HUES64 (cell line): ENCODE results near the gene KREMEN2.
A peak's percentile ranks its signal among the peaks of the same experiment; 100 is the strongest.

Experiments
- H3K27ac ChIP-seq: 2 replicates; pipeline ENCODE4 v1.7.0; 2013; ENCODE audit warnings: low read depth, low read length, inconsistent platforms
- H3K27me3 ChIP-seq: 2 replicates; pipeline ENCODE4 v1.6.1; 2013; ENCODE audit warnings: mild to moderate bottlenecking, low read length; ENCODE audit not compliant: insufficient read depth
- H3K36me3 ChIP-seq: 2 replicates; pipeline ENCODE4 v1.6.1; 2013; ENCODE audit warnings: mild to moderate bottlenecking, low read length; ENCODE audit not compliant: insufficient read depth
- H3K4me1 ChIP-seq: 2 replicates; pipeline ENCODE4 v1.6.1; 2013; ENCODE audit warnings: mild to moderate bottlenecking, low read length, moderate library complexity; ENCODE audit not compliant: insufficient read depth
- H3K4me3 ChIP-seq: 2 replicates; pipeline ENCODE4 v1.5.1; 2013; ENCODE audit warnings: mild to moderate bottlenecking, low read length, moderate library complexity
- H3K9ac ChIP-seq: 2 replicates; pipeline ENCODE4 v1.6.1; 2013; ENCODE audit warnings: mild to moderate bottlenecking, low read depth, low read length
- H3K9me3 ChIP-seq: 2 replicates; pipeline ENCODE4 v1.6.1; 2013; ENCODE audit warnings: low read depth, low read length; ENCODE audit not compliant: insufficient read depth
- WGBS: fragments of 150-250, 120-280 bp; methylation state at CpG from one replicate; pipeline ENCODE4 v1.1.7; 2013; ENCODE audit warnings: missing lambda C conversion rate; 5-methylcytosine and 5-hydroxymethylcytosine counted together

KREMEN2 gene

GRCh38 chr16:2981899-2982250 lies 17.8 kb downstream of the KREMEN2 start:
- 4% methylated on average over 4 of the region's 4 CpGs for WGBS
- Histone ChIP-seq H3K4me1 (peaks cover 27% of the 10 kb centered on the region), H3K27me3 (no peaks in the 10 kb centered on the region), H3K9me3 (no peaks in the 10 kb centered on the region), H3K36me3 (peaks cover 15% of the 10 kb centered on the region), H3K4me3 (peak overlapping the region; percentile 69), H3K27ac (peak overlapping the region; percentile 95), H3K9ac (peak overlapping the region; percentile 91)

GRCh38 chr16:2982402-2982801 lies 18.3 kb downstream of the KREMEN2 start:
- 67% methylated on average over 5 of the region's 5 CpGs for WGBS
- no peaks in the 10 kb centered on the region for H3K27me3 ChIP-seq
- H3K36me3 ChIP-seq: peaks cover 10% of the 10 kb centered on the region
- H3K4me1 ChIP-seq: peaks cover 27% of the 10 kb centered on the region
- no peaks in the 10 kb centered on the region for H3K9me3 ChIP-seq
- H3K4me3 ChIP-seq: no peak overlapping the region
- H3K9ac ChIP-seq: no peak overlapping the region
- peak overlapping the region; percentile 95 for H3K27ac ChIP-seq

- no peak overlapping the region for H3K9ac ChIP-seq
Measured at GRCh38 chr16:2983706-2984136, 19.6 kb downstream of the KREMEN2 start.

GRCh38 chr16:2985462-2985861 lies 21.4 kb downstream of the KREMEN2 start:
- WGBS: 92% methylated on average over 9 of the region's 9 CpGs
- Histone ChIP-seq H3K27ac (no peak overlapping the region), H3K4me1 (peaks cover 32% of the 10 kb centered on the region), H3K27me3 (no peaks in the 10 kb centered on the region), H3K36me3 (no peaks in the 10 kb centered on the region), H3K9ac (no peak overlapping the region), H3K4me3 (no peak overlapping the region), H3K9me3 (no peaks in the 10 kb centered on the region)

More at GRCh38 chr16:2983706-2984136, 19.6 kb downstream of the KREMEN2 start:
- H3K4me3 ChIP-seq: no peak overlapping the region
- no peak overlapping the region for H3K27ac ChIP-seq
- H3K27me3 ChIP-seq: no peaks in the 10 kb centered on the region
- no peaks in the 10 kb centered on the region for H3K9me3 ChIP-seq
- no peaks in the 10 kb centered on the region for H3K36me3 ChIP-seq
- H3K4me1 ChIP-seq: peaks cover 27% of the 10 kb centered on the region
- WGBS: 16% methylated on average over 42 of the region's 42 CpGs

- Histone ChIP-seq H3K4me3 (no peak overlapping the region), H3K4me1 (peaks cover 35% of the 10 kb centered on the region), H3K9ac (no peak overlapping the region), H3K27ac (no peak overlapping the region), H3K36me3 (no peaks in the 10 kb centered on the region), H3K9me3 (no peaks in the 10 kb centered on the region), H3K27me3 (no peaks in the 10 kb centered on the region)
- 92% methylated on average over 15 of the region's 15 CpGs for whole genome bisulfite sequencing
Measured at GRCh38 chr16:2985893-2986355, 21.8 kb downstream of the KREMEN2 start.

GRCh38 chr16:2986623-2987188 lies 22.6 kb downstream of the KREMEN2 start:
- WGBS: 90% methylated on average over 17 of the region's 17 CpGs

GRCh38 chr16:2987286-2987685 lies 23.2 kb downstream of the KREMEN2 start:
- Histone ChIP-seq H3K9ac (no peak overlapping the region), H3K4me1 (peaks cover 23% of the 10 kb centered on the region), H3K4me3 (no peak overlapping the region), H3K36me3 (no peaks in the 10 kb centered on the region), H3K27ac (no peak overlapping the region), H3K27me3 (no peaks in the 10 kb centered on the region), H3K9me3 (no peaks in the 10 kb centered on the region)
- 87% methylated on average over 9 of the region's 9 CpGs for WGBS

More at GRCh38 chr16:2986623-2987188, 22.6 kb downstream of the KREMEN2 start:
- Histone ChIP-seq H3K27ac (no peak overlapping the region), H3K9me3 (no peaks in the 10 kb centered on the region), H3K27me3 (no peaks in the 10 kb centered on the region), H3K9ac (no peak overlapping the region), H3K36me3 (no peaks in the 10 kb centered on the region), H3K4me3 (no peak overlapping the region), H3K4me1 (peaks cover 29% of the 10 kb centered on the region)

- no peak overlapping the region for H3K27ac ChIP-seq
- 70% methylated on average over 8 of the region's 8 CpGs for WGBS
Measured at GRCh38 chr16:2987833-2988232, 23.8 kb downstream of the KREMEN2 start.

GRCh38 chr16:2988590-2989099 lies 24.6 kb downstream of the KREMEN2 start:
- H3K9me3 ChIP-seq: no peaks in the 10 kb centered on the region
- H3K36me3 ChIP-seq: no peaks in the 10 kb centered on the region
- H3K4me1 ChIP-seq: peaks cover 16% of the 10 kb centered on the region
- H3K4me3 ChIP-seq: no peak overlapping the region
- no peaks in the 10 kb centered on the region for H3K27me3 ChIP-seq
- WGBS: 57% methylated on average over 8 of the region's 8 CpGs
- H3K27ac ChIP-seq: no peak overlapping the region
- H3K9ac ChIP-seq: no peak overlapping the region

More at GRCh38 chr16:2987833-2988232, 23.8 kb downstream of the KREMEN2 start:
- H3K4me1 ChIP-seq: peaks cover 20% of the 10 kb centered on the region
- no peaks in the 10 kb centered on the region for H3K36me3 ChIP-seq
- no peak overlapping the region for H3K4me3 ChIP-seq
- no peaks in the 10 kb centered on the region for H3K9me3 ChIP-seq
- H3K9ac ChIP-seq: no peak overlapping the region
- no peaks in the 10 kb centered on the region for H3K27me3 ChIP-seq

- no peaks in the 10 kb centered on the region for H3K27me3 ChIP-seq
- 73% methylated on average over 10 of the region's 10 CpGs for WGBS
- H3K4me1 ChIP-seq: peaks cover 16% of the 10 kb centered on the region
- H3K9me3 ChIP-seq: no peaks in the 10 kb centered on the region
- H3K36me3 ChIP-seq: no peaks in the 10 kb centered on the region
- no peak overlapping the region for H3K27ac ChIP-seq
- H3K9ac ChIP-seq: no peak overlapping the region
- no peak overlapping the region for H3K4me3 ChIP-seq
Measured at GRCh38 chr16:2990891-2991290, 26.8 kb downstream of the KREMEN2 start.

- H3K36me3 ChIP-seq: no peaks in the 10 kb centered on the region
- H3K27ac ChIP-seq: no peak overlapping the region
- WGBS: 90% methylated on average over 11 of the region's 12 CpGs
- no peaks in the 10 kb centered on the region for H3K9me3 ChIP-seq
- peaks cover 16% of the 10 kb centered on the region for H3K4me1 ChIP-seq
- H3K9ac ChIP-seq: no peak overlapping the region
- H3K27me3 ChIP-seq: no peaks in the 10 kb centered on the region
- no peak overlapping the region for H3K4me3 ChIP-seq
Measured at GRCh38 chr16:2991566-2992261, 27.6 kb downstream of the KREMEN2 start.
